Muscle of arm (tissue), 12 donors: Measurements from ENCODE around the gene RMC1. TPM values are rescaled to one million over a fixed set of nuclear protein-coding genes. Genes with fewer than 3 reads are reported as not detected.
"Not testable (repeated sequence)": the region's sequence is repeated elsewhere in the genome, so short reads cannot be mapped to it uniquely, and the experiment has no call there.

ENCODE experiments used
- DNase-seq: peaks from one replicate; pipeline ENCODE4 v3.0.0-alpha.2; 2013
- polyA plus RNA-seq, 12 donors: library from polyadenylated mRNA; unstranded; fragments of 120-200 nt; gene quantifications; one replicate each; pipeline ENCODE4 v1.2.1, GENCODE V29; 2013; ENCODE audit not compliant: insufficient read length in 12 of 12

Gene RMC1
- polyA plus RNA-seq, 12 donors, result 12.0 to 20.4 (median 15.3) TPM; not detected in 1

GRCh38 chr18:23556145-23556780 is 53.0 kb downstream of the RMC1 start:
- no peak for DNase-seq

DNA sequence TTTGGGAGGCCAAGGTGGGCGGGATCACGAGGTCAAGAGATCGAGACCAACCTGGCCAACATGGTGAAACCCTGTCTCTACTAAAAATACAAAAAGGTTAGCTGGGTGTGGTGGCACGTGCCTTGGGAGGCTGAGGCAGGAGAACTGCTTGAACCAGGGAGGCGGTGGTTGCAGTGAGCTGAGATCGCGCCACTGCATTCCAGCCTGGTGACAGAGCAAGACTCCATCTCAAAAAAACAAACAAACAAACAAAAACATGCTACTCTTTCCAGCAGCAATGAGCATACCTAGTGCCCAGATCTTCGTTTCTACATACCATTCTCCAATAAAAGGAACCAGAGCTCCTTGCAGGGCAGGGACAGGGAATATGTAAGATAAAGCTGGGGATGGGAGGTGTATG is 54.2 kb downstream of the RMC1 start:
- not testable (repeated sequence) for DNase-seq

DNA sequence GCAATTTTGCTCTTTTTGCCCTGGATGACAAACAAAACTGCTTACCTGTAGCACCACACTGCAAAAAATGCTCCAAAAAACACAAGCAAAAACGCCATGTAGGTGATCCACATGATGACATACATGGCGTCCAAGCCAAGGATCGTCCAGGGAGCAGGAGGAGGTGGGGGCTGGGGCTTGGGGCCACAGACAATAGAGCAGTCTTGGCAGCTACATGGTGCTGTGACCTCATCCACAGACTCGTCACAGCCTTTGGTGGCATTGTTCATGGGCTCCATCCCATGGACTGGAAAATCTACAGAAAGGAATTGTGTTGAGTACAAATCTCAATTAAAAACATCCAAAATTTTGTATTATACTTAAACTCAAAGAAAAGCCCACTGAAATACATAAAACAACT is 56.9 kb downstream of the RMC1 start:
- DNase-seq, result no peak

GRCh38 chr18:23563377-23564043 is 60.2 kb downstream of the RMC1 start:
- DNase-seq, result no peak

- no peak for DNase-seq
Measured at GRCh38 chr18:23565916-23566547, 62.7 kb downstream of the RMC1 start.

- no peak for DNase-seq
Measured at GRCh38 chr18:23567671-23568070, 64.4 kb downstream of the RMC1 start.

DNA sequence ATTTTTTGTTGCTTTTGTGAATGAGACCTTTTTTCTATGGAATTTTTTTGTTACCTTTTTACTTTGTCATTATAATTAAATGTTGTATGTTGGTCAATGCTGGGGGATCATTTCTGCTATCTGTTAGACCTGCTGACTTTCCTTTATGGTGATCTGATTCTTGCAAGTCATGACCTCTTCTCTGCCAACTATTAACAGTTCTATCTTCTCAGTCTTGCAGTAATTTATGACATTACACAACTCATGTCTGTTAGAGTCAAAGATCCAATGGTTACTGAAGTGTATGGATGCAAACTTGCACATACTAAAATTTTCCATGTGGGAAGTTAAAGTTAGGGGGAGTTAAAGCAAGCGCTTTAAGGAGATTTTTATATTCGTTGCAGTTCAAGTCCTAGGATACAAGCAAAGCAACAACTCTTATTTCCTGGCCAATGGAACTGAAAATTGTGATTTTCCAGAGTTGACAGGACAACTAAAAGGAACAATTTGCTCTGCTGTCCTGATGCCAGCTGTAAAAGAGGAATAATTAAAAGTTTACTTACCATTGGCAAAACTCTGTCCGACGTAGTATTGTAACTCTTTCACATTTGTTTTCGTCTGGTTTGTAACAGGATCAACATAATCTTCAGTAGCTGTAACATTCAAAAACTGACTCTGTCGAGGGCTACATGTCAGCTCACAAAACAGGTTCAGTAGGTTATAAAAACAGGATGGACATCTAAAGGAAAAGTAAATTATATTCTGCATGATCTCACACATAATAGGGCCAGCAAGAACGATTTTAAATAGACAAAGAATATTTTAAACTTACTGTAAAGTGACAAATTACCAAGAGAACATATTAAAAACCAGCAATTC is 65.2 kb downstream of the RMC1 start:
- no peak for DNase-seq

GRCh38 chr18:23569299-23570063 is 66.2 kb downstream of the RMC1 start:
- no peak for DNase-seq

GRCh38 chr18:23570912-23571504 is 67.7 kb downstream of the RMC1 start:
- DNase-seq, result no peak

GRCh38 chr18:23572012-23572411 is 68.7 kb downstream of the RMC1 start:
- DNase-seq, result no peak

- DNase-seq, result no peak
Measured at GRCh38 chr18:23572570-23572969, 69.3 kb downstream of the RMC1 start.

DNA sequence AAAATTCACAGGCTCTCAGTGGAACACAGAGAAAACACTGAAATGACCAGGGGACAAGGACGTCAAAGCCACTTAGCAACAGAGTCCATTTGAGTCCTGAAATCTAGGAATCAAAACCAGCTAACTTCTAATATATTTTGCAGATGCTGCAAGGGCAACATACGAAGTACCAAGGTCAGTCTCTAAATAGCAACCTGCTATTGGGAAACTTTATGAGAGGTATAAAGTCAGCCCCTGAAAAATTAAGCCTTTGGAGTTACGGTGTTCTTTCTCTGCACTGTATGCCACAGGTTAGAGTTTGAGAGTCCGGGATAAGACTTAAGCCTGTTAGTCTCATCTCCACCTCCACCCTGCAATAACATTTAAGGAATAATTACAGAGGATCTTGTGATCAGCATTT is 69.7 kb downstream of the RMC1 start:
- DNase-seq, result no peak

DNA sequence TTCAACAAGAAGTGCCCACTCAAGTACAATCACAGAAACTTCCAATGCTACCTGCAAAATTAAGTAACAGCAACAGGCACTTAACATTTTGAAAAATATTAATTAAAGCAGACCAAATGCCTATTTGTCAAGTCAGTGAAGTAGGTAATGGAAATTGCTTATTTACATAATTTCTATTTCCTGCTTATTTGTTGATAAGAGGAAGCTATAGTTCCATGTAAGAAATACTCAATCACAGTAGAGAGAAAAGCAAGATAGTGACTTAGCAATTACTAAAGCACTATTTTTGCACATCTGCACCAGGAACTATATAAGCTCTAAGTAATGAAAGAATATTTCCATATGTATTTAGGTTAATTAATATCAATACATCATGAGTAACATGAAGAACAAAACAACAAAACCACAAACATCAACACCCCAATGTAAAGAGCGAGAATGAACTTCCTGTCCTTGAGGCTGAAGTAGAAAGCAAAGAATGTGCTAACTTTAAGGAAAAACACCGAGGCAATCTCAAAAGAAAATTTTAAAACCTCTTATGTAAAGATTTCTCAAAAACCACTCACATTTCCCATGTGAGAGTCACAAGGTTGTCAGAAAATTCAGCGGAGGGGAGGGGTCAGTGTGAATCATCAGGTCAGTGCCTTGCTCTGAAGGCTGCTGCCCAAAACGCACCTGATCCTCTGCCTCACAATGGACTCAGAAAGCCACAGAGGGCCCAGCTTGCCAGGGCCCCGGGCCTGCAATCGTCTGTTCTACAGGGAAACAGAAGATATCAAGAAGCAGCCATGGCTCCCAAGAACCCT is 70.5 kb downstream of the RMC1 start:
- DNase-seq, result no peak

- DNase-seq, result no peak
Measured at GRCh38 chr18:23574611-23575308, 71.4 kb downstream of the RMC1 start.

- no peak for DNase-seq
Measured at GRCh38 chr18:23575309-23575651, 72.0 kb downstream of the RMC1 start.

- DNase-seq, result not testable (repeated sequence)
Measured at GRCh38 chr18:23577521-23577920, 74.2 kb downstream of the RMC1 start.

GRCh38 chr18:23578067-23578701 is 74.9 kb downstream of the RMC1 start:
- no peak for DNase-seq

- no peak for DNase-seq
Measured at GRCh38 chr18:23578891-23579653, 75.8 kb downstream of the RMC1 start.
